Activated naive CD4-positive, alpha-beta T cell treated with anti-CD3 and anti-CD28 coated beads, Interleukin-2, amount 10 ng/mL, durations not matched to agents 7 days and 5 days (primary cell): ENCODE data around the gene ZNF280D.

Experiments
- CTCF ChIA-PET: fragments of 350-600 bp; sonication (Branson Sonifier 250); formaldehyde crosslinking; loops from one replicate; lab custom pipeline; 2021; ENCODE audit warnings: antibody characterized with exemption; lab: Charles Lee
- DNase-seq: peaks from one replicate; pipeline ENCODE4 v3.0.0-alpha.2; 2020
- H3K27ac Mint-ChIP-seq: one replicate; pipeline ENCODE4 v1.8.0; 2021; ENCODE audit warnings: mild to moderate bottlenecking, moderate library complexity, mixed read lengths
- H3K27me3 Mint-ChIP-seq: one replicate; pipeline ENCODE4 v1.8.0; 2021; ENCODE audit warnings: mild to moderate bottlenecking, mixed read lengths
- H3K36me3 Mint-ChIP-seq: one replicate; pipeline ENCODE4 v1.8.0; 2021; ENCODE audit warnings: mixed read lengths
- H3K4me1 Mint-ChIP-seq: one replicate; pipeline ENCODE4 v1.8.0; 2021; ENCODE audit warnings: mixed read lengths
- H3K4me3 Mint-ChIP-seq: one replicate; pipeline ENCODE4 v1.8.0; 2021; ENCODE audit warnings: mild to moderate bottlenecking, moderate library complexity, mixed read lengths
- H3K9me3 Mint-ChIP-seq: one replicate; pipeline ENCODE4 v1.8.0; 2021; ENCODE audit warnings: mixed read lengths

ZNF280D gene

GRCh38 chr15:56616551-56616950, 116.8 kb downstream of the ZNF280D start:
- CTCF ChIA-PET: no interaction called here
- Mint-ChIP-seq H3K4me1 (peaks cover 6% of the 10 kb centered on the region), H3K27me3 (peaks cover 16% of the 10 kb centered on the region), H3K9me3 (no peaks in the 10 kb centered on the region), H3K36me3 (no peaks in the 10 kb centered on the region), H3K4me3 (no peak overlapping the region), H3K27ac (no peak overlapping the region)
- DNase-seq: no peak

- Mint-ChIP-seq H3K4me3 (no peak overlapping the region), H3K4me1 (peaks cover 6% of the 10 kb centered on the region), H3K9me3 (no peaks in the 10 kb centered on the region), H3K27me3 (peaks cover 16% of the 10 kb centered on the region), H3K27ac (no peak overlapping the region), H3K36me3 (no peaks in the 10 kb centered on the region)
- no peak for DNase-seq
- CTCF ChIA-PET: no interaction called here
These were observed 119.5 kb downstream of the ZNF280D start for GRCh38 chr15:56613811-56614210.

GRCh38 chr15:56608993-56609392, 124.3 kb downstream of the ZNF280D start:
- Mint-ChIP-seq H3K27ac (no peak overlapping the region), H3K27me3 (peaks cover 7% of the 10 kb centered on the region), H3K9me3 (no peaks in the 10 kb centered on the region), H3K36me3 (no peaks in the 10 kb centered on the region), H3K4me3 (no peak overlapping the region), H3K4me1 (peaks cover 11% of the 10 kb centered on the region)
- no peak for DNase-seq
- CTCF ChIA-PET: no interaction called here

- no peak overlapping the region for H3K27ac Mint-ChIP-seq
- H3K4me1 Mint-ChIP-seq: peaks cover 6% of the 10 kb centered on the region
- DNase-seq: no peak
- no peaks in the 10 kb centered on the region for H3K36me3 Mint-ChIP-seq
- H3K27me3 Mint-ChIP-seq: peaks cover 4% of the 10 kb centered on the region
- CTCF ChIA-PET: no interaction called here
- H3K9me3 Mint-ChIP-seq: no peaks in the 10 kb centered on the region
- no peak overlapping the region for H3K4me3 Mint-ChIP-seq
These were observed 125.0 kb downstream of the ZNF280D start for GRCh38 chr15:56608140-56608778.

- H3K4me1 Mint-ChIP-seq: no peaks in the 10 kb centered on the region
- H3K9me3 Mint-ChIP-seq: peaks cover 8% of the 10 kb centered on the region
- H3K36me3 Mint-ChIP-seq: no peaks in the 10 kb centered on the region
- no peak overlapping the region for H3K4me3 Mint-ChIP-seq
- H3K27me3 Mint-ChIP-seq: no peaks in the 10 kb centered on the region
- DNase-seq: no peak
- CTCF ChIA-PET: no interaction called here
- H3K27ac Mint-ChIP-seq: no peak overlapping the region
These were observed 131.1 kb downstream of the ZNF280D start for GRCh38 chr15:56602253-56602652.

- peaks cover 8% of the 10 kb centered on the region for H3K9me3 Mint-ChIP-seq
- DNase-seq: no peak
- H3K4me1 Mint-ChIP-seq: no peaks in the 10 kb centered on the region
- CTCF ChIA-PET: no interaction called here
- no peak overlapping the region for H3K27ac Mint-ChIP-seq
- H3K36me3 Mint-ChIP-seq: no peaks in the 10 kb centered on the region
- no peak overlapping the region for H3K4me3 Mint-ChIP-seq
- H3K27me3 Mint-ChIP-seq: no peaks in the 10 kb centered on the region
These were observed 132.9 kb downstream of the ZNF280D start for GRCh38 chr15:56600380-56600779.

GRCh38 chr15:56598991-56599390, 134.3 kb downstream of the ZNF280D start:
- Mint-ChIP-seq H3K36me3 (no peaks in the 10 kb centered on the region), H3K9me3 (peaks cover 8% of the 10 kb centered on the region), H3K27me3 (no peaks in the 10 kb centered on the region), H3K4me3 (no peak overlapping the region), H3K4me1 (no peaks in the 10 kb centered on the region), H3K27ac (no peak overlapping the region)
- DNase-seq: no peak
- CTCF ChIA-PET: no interaction called here

GRCh38 chr15:56587686-56588085, 145.6 kb downstream of the ZNF280D start:
- Mint-ChIP-seq H3K27me3 (no peaks in the 10 kb centered on the region), H3K4me3 (no peak overlapping the region), H3K27ac (no peak overlapping the region), H3K36me3 (no peaks in the 10 kb centered on the region), H3K4me1 (no peaks in the 10 kb centered on the region), H3K9me3 (peaks cover 12% of the 10 kb centered on the region)
- DNase-seq: no peak
- CTCF ChIA-PET: no interaction called here

GRCh38 chr15:56586206-56586605, 147.1 kb downstream of the ZNF280D start:
- CTCF ChIA-PET: interaction anchor here (0.6 kb wide), 1 partner anchor 577 kb away, joined by 3 read pairs; no protein-coding TSS in a partner anchor
- H3K4me3 Mint-ChIP-seq: no peak overlapping the region

GRCh38 chr15:56582785-56583184, 150.5 kb downstream of the ZNF280D start:
- CTCF ChIA-PET: no interaction called here
- peaks cover 12% of the 10 kb centered on the region for H3K9me3 Mint-ChIP-seq
- H3K4me1 Mint-ChIP-seq: no peaks in the 10 kb centered on the region
- DNase-seq: no peak
- no peaks in the 10 kb centered on the region for H3K36me3 Mint-ChIP-seq
- H3K4me3 Mint-ChIP-seq: no peak overlapping the region
- no peak overlapping the region for H3K27ac Mint-ChIP-seq
- H3K27me3 Mint-ChIP-seq: no peaks in the 10 kb centered on the region

More at GRCh38 chr15:56586206-56586605, 147.1 kb downstream of the ZNF280D start:
- no peaks in the 10 kb centered on the region for H3K27me3 Mint-ChIP-seq
- no peak overlapping the region for H3K27ac Mint-ChIP-seq
- H3K9me3 Mint-ChIP-seq: peaks cover 12% of the 10 kb centered on the region
- H3K4me1 Mint-ChIP-seq: no peaks in the 10 kb centered on the region
- no peak for DNase-seq
- H3K36me3 Mint-ChIP-seq: no peaks in the 10 kb centered on the region
